Measurements from ENCODE around the gene SPATA17.
"Not testable (repeated sequence)": the region's sequence is repeated elsewhere in the genome, so short reads cannot be mapped to it uniquely, and the experiment has no call there.

The SPATA17 gene, protein sequence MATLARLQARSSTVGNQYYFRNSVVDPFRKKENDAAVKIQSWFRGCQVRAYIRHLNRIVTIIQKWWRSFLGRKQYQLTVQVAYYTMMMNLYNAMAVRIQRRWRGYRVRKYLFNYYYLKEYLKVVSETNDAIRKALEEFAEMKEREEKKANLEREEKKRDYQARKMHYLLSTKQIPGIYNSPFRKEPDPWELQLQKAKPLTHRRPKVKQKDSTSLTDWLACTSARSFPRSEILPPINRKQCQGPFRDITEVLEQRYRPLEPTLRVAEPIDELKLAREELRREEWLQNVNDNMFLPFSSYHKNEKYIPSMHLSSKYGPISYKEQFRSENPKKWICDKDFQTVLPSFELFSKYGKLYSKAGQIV

DNA sequence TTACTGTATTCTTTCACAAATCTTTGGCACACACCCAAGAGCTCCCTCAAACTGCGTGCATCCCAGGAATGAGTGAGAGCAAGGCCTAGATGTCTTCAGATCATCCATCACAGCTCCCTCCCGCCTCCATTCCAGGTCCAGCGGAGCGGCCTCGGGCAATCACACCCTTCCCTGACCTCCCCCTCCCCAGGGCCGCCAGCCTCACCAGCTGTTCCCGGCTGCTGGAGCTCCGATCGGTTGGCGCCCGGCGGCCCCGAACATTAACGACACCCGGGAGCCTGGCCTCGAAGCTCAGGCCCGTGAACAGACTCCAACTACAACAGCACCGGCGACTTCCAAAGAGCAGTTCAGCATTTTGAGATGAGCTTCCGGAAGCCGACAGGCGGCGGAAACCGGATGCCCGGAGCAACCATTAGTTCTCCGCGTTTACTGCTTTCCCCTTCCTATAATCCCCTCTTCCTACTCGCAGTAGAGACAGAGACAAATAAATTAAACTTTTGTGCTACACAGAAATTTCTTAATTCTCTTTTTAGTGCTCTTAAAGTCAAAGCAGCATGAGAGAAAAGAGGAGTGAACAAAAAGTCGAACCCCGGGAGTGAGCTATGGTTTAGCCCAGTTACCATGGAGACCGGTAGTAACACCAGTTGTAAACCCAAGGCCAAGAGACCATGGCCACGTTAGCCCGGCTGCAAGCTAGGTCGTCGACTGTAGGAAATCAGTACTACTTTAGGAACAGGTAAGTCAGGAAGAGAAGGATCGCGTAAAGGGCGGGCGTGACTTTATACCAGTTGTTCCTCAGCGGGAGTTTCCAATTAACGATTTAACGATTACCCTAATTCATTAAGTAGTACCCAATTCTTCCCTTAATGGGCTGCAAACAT lies at the start of gene SPATA17, which contains the start of gene GPATCH2:
Gene SPATA17, plus strand, starts transcription at position 634 of the 881 bp plus-strand sequence. Its CDS starts 35 bp downstream, at position 669.
Gene GPATCH2, minus strand, starts transcription at position 380 of the 881 bp plus-strand sequence. Its CDS starts 119 bp downstream, at position 261.
- peak within 1 kb of the TSS; percentile 95 for H3K4me3 Mint-ChIP-seq
- H3K27me3 Mint-ChIP-seq: no peaks in the 10 kb centered on the region
- H3K27ac Mint-ChIP-seq (ENCODE audit: low read depth): peak within 1 kb of the TSS; percentile 100
- DNase-seq (ENCODE audit: low spot score in 2 of 2) (peak; percentile 57 to 76), ATAC-seq (replicated peaks; ENCODE audit: extremely low read depth, poor library complexity, severe bottlenecking) (peak; percentile 89)
- peaks cover 23% of the 10 kb centered on the region for H3K4me1 Mint-ChIP-seq
- peaks cover 19% of the 10 kb centered on the region for H3K36me3 Mint-ChIP-seq (ENCODE audit: insufficient read depth)
- peaks cover 5% of the 10 kb centered on the region for H3K9me3 Mint-ChIP-seq

DNA sequence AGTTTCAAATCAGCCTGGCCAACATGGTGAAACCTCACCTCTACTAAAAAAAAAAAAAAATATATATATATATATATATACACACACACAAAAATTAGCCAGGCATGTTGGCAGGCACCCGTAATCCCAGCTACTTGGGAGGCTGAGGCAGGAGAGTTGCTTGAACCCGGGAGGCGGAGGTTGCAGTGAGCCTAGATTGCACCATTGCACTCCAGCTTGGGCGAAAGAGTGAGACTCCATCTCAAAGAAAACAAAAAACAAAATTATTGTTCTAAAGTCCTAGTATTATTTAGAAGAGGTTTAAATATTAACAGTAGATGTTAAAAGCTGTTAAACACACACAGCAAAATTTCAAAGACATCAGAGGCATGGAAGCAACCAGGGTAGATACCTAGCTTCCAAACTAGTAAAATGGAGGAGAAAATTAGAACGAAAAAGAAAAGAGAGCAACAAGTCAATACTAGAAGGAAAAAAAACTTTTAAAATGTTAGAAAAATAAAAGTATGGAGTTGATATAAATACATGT lies 46.8 kb upstream of the SPATA17 start:
- DNase-seq (ENCODE audit: low spot score in 2 of 2); ATAC-seq (replicated peaks; ENCODE audit: extremely low read depth, poor library complexity, severe bottlenecking); H3K4me1 Mint-ChIP-seq; H3K9me3 Mint-ChIP-seq; H3K36me3 Mint-ChIP-seq (ENCODE audit: insufficient read depth); H3K4me3 Mint-ChIP-seq; H3K27me3 Mint-ChIP-seq; H3K27ac Mint-ChIP-seq (ENCODE audit: low read depth): not testable (repeated sequence)

DNA sequence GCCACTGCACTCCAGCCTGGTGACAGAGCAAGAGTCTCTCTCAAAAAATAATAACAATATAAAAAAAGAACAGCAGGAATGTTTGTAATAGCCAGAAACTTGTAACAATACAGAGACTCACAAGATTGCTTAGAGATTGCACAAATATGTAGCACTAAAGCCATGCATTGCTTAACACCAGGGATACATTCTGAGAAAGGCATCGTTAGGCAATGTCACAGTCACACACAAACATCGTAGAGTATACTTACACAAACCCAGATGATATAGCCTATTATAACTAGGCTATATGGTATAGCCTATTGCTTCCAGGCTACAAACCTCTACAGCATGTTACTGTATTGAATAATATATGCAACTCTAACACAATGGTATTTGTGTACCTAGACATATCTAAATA lies 45.6 kb upstream of the SPATA17 start:
- no peak overlapping the region for H3K27ac Mint-ChIP-seq (ENCODE audit: low read depth)
- H3K4me1 Mint-ChIP-seq: peaks cover 5% of the 10 kb centered on the region

DNA sequence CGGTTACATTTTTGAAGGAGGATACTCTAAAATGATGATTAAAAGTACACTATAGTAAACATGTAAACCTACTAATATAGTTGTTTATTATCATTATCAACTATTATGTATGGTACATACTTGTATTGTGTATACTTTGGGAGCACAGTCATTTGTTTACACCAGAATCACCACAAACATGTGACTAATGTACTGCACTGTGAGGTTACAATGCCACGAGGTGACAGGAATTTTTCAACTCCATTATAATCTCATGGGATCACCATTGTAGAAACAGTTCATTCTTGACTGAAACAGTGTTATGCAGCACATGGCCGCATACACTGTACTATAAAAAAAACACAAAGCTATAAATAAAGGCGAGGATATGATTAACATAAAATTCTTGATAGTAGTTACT lies 44.6 kb upstream of the SPATA17 start:
- H3K36me3 Mint-ChIP-seq (ENCODE audit: insufficient read depth): peaks cover 5% of the 10 kb centered on the region
- peaks cover 5% of the 10 kb centered on the region for H3K4me1 Mint-ChIP-seq
- no peak for DNase-seq (ENCODE audit: low spot score in 2 of 2)
- no peaks in the 10 kb centered on the region for H3K27me3 Mint-ChIP-seq
- H3K4me3 Mint-ChIP-seq: no peak overlapping the region
- no peak overlapping the region for H3K27ac Mint-ChIP-seq (ENCODE audit: low read depth)
- no peak for ATAC-seq (replicated peaks; ENCODE audit: extremely low read depth, poor library complexity, severe bottlenecking)
- no peaks in the 10 kb centered on the region for H3K9me3 Mint-ChIP-seq

More for the DNA sequence above, 45.6 kb upstream of the SPATA17 start:
- no peak for ATAC-seq (replicated peaks; ENCODE audit: extremely low read depth, poor library complexity, severe bottlenecking)
- H3K4me3 Mint-ChIP-seq: no peak overlapping the region
- H3K36me3 Mint-ChIP-seq (ENCODE audit: insufficient read depth): peaks cover 5% of the 10 kb centered on the region
- DNase-seq (ENCODE audit: low spot score in 2 of 2): no peak
- no peaks in the 10 kb centered on the region for H3K9me3 Mint-ChIP-seq
- H3K27me3 Mint-ChIP-seq: no peaks in the 10 kb centered on the region

DNA sequence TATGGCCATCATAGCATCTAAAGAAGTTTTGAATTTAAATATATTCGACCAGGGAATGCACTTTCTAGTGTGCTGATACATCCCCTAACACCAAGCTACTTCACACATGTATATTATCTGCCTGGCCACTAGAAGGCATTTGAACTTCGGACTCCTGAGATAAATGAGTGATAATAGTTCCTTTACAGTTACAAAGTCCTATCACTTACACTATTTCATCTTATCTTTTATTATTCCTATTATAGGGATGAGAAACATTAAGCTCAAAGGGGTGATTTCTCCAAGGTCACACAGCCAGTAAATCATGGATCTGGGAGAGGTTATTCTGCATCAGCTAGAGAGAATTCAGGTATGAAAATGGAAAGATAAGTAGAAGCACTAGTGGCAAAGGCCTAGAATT lies 40.5 kb upstream of the SPATA17 start:
- H3K4me3 Mint-ChIP-seq: no peak overlapping the region
- no peak overlapping the region for H3K27ac Mint-ChIP-seq (ENCODE audit: low read depth)
- peaks cover 5% of the 10 kb centered on the region for H3K4me1 Mint-ChIP-seq
- no peaks in the 10 kb centered on the region for H3K27me3 Mint-ChIP-seq
- DNase-seq (ENCODE audit: low spot score in 2 of 2): no peak
- no peaks in the 10 kb centered on the region for H3K9me3 Mint-ChIP-seq
- no peak for ATAC-seq (replicated peaks; ENCODE audit: extremely low read depth, poor library complexity, severe bottlenecking)
- H3K36me3 Mint-ChIP-seq (ENCODE audit: insufficient read depth): peaks cover 5% of the 10 kb centered on the region

DNA sequence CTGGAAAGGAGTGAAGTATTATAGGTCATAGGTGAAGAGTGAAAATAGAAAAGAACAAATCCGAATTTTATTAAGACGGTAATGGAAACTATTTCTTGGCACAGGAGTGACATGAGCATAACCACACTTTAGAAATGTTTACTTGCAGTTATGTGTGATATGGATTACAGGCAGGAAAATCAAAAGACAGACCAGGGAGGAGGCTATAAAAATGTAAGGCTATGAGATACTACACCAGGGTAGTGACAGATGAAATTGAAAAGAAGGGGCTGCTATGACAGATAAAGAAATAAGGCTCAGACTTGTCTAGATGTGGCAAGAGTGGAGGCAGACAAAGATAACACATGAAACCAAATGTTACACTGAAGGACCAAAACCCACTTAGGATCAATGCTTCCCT lies 32.0 kb upstream of the SPATA17 start:
- no peak for ATAC-seq (replicated peaks; ENCODE audit: extremely low read depth, poor library complexity, severe bottlenecking)
- no peak overlapping the region for H3K27ac Mint-ChIP-seq (ENCODE audit: low read depth)
- no peaks in the 10 kb centered on the region for H3K27me3 Mint-ChIP-seq
- peaks cover 4% of the 10 kb centered on the region for H3K36me3 Mint-ChIP-seq (ENCODE audit: insufficient read depth)
- DNase-seq (ENCODE audit: low spot score in 2 of 2): no peak
- no peak overlapping the region for H3K4me3 Mint-ChIP-seq
- H3K9me3 Mint-ChIP-seq: no peaks in the 10 kb centered on the region
- H3K4me1 Mint-ChIP-seq: no peaks in the 10 kb centered on the region

DNA sequence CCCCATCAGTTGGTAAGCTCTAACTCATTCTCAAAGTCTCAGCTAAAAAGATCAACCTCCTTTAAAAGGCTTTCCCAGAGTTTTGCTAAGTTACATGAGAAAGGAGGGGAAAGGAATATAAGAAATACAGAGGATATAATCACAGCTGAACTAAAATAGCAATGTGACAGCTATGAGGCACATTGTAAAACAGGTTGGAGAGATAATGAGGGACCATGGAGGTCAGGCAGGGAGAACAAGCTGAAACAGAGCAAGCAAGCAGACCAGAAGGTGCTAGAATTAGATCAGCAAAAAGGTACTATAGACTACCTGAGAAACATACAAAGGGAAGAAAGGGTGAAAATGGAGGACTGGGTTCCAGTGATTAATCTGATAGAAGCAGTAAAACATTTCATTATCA lies 28.8 kb upstream of the SPATA17 start:
- Mint-ChIP-seq H3K4me1 (no peaks in the 10 kb centered on the region), H3K9me3 (no peaks in the 10 kb centered on the region), H3K4me3 (no peak overlapping the region), H3K27ac (ENCODE audit: low read depth) (no peak overlapping the region), H3K27me3 (no peaks in the 10 kb centered on the region), H3K36me3 (ENCODE audit: insufficient read depth) (peaks cover 5% of the 10 kb centered on the region)
- DNase-seq (ENCODE audit: low spot score in 2 of 2) (no peak), ATAC-seq (replicated peaks; ENCODE audit: extremely low read depth, poor library complexity, severe bottlenecking) (no peak)

DNA sequence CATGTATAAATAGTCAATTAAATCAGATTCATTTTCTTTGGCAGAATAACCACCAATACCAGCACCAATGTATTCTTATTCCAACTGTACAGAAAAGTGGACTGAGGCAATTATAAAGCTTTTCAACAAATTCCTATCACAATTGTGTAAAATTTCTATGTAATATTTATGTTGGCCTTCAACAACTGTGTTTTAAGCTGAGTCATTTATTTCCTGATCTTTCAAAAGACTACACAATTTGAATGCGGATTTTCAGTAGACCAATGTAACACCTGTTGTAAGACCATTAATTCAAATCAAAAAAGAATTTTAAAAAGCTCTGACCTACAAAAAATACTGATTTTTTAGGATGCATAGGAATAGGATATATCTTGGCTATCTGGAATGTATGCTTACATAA lies 25.8 kb upstream of the SPATA17 start:
- no peaks in the 10 kb centered on the region for H3K9me3 Mint-ChIP-seq
- no peaks in the 10 kb centered on the region for H3K4me1 Mint-ChIP-seq
- H3K27ac Mint-ChIP-seq (ENCODE audit: low read depth): no peak overlapping the region
- H3K27me3 Mint-ChIP-seq: no peaks in the 10 kb centered on the region
- peaks cover 5% of the 10 kb centered on the region for H3K36me3 Mint-ChIP-seq (ENCODE audit: insufficient read depth)
- H3K4me3 Mint-ChIP-seq: no peak overlapping the region
- no peak for DNase-seq (ENCODE audit: low spot score in 2 of 2)
- no peak for ATAC-seq (replicated peaks; ENCODE audit: extremely low read depth, poor library complexity, severe bottlenecking)

DNA sequence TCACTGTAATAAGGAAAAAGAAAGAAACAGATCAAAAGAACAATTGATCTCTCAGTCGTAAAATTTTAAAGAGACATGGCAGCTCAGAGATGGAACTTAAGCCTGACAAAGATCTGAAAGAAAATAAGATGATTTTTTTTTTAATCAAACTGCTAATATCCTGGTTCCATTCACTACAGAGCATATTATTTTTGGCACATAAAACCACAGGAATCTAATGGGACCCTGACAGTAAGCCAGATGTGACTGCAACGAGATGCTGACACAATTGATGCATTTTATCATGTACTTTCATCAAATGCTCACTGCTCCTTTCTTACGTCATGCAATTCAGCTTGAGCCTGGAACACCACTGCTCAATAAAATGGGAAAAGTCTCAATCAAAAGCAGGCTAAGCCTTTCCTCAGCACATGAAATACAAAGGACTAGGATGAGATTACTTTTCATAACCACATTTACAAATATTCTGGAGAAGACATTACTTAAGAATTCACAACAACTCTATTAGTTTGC lies 16.9 kb upstream of the SPATA17 start:
- no peaks in the 10 kb centered on the region for H3K27me3 Mint-ChIP-seq
- no peaks in the 10 kb centered on the region for H3K9me3 Mint-ChIP-seq
- peaks cover 20% of the 10 kb centered on the region for H3K36me3 Mint-ChIP-seq (ENCODE audit: insufficient read depth)
- DNase-seq (ENCODE audit: low spot score in 2 of 2): no peak
- no peak overlapping the region for H3K27ac Mint-ChIP-seq (ENCODE audit: low read depth)
- ATAC-seq (replicated peaks; ENCODE audit: extremely low read depth, poor library complexity, severe bottlenecking): no peak
- no peak overlapping the region for H3K4me3 Mint-ChIP-seq
- peaks cover 13% of the 10 kb centered on the region for H3K4me1 Mint-ChIP-seq

DNA sequence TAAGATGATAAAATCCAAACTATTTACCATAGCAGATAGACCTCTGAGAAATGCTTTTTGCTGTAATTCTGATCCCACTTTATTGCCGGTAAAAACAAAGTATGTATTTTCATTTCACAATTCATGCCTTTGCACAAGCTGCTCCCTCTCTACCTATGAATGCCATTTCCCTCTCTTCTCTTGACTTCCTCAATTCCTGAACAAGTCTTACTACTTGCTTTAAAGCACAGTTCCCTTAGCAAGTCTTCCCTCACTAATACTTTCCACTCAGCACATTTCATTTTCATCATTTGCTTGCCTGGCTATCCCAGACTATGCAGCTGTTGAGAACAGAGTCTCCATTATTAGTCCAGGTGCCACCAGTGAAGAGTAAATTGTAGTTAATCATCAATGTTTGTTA lies 14.0 kb upstream of the SPATA17 start:
- peaks cover 24% of the 10 kb centered on the region for H3K4me1 Mint-ChIP-seq
- DNase-seq (ENCODE audit: low spot score in 2 of 2) (no peak), ATAC-seq (replicated peaks; ENCODE audit: extremely low read depth, poor library complexity, severe bottlenecking) (no peak)
- H3K9me3 Mint-ChIP-seq: no peaks in the 10 kb centered on the region
- H3K4me3 Mint-ChIP-seq: no peak overlapping the region
- no peaks in the 10 kb centered on the region for H3K27me3 Mint-ChIP-seq
- no peak overlapping the region for H3K27ac Mint-ChIP-seq (ENCODE audit: low read depth)
- H3K36me3 Mint-ChIP-seq (ENCODE audit: insufficient read depth): peaks cover 19% of the 10 kb centered on the region

DNA sequence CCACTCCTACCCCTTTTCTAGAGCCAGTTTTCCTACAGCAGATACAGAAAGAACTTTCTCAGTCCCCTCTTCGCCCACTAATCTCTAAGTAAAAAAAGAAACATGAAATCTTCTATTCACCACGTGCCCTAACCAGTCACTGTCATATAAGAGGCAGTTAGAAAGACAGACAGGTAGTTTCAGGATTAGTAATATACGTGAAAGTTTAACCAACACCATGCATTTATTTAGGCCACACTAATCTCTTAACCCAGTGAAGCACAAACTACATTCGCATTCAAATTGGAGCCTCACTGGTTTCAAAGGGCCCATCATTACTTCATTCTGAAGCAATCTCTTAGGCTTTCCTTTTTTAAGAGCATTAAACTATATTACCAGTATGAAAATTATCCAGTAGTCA lies 10.3 kb upstream of the SPATA17 start:
- Mint-ChIP-seq H3K27ac (ENCODE audit: low read depth) (no peak overlapping the region), H3K4me1 (peaks cover 32% of the 10 kb centered on the region), H3K27me3 (no peaks in the 10 kb centered on the region), H3K4me3 (no peak overlapping the region), H3K36me3 (ENCODE audit: insufficient read depth) (peaks cover 19% of the 10 kb centered on the region), H3K9me3 (no peaks in the 10 kb centered on the region)
- DNase-seq (ENCODE audit: low spot score in 2 of 2) (no peak), ATAC-seq (replicated peaks; ENCODE audit: extremely low read depth, poor library complexity, severe bottlenecking) (no peak)

DNA sequence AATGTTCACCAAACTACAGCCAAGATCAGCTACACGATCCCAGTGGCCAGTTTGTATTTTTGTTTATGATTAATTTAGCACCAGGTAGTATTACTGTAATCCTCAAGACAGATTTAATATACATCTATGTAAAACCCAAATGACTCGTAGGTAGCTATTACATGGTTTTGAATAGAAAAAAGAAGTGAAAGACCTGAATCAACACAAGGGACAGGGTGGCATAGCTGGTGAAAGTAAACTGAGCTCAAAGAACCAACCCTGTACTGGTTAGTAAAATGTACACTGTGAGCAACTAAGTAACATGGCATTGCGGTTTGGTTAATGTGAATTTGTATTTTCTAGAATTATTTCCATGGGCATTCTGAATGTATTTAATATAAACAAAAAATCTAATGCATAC lies 9.1 kb upstream of the SPATA17 start:
- H3K27ac Mint-ChIP-seq (ENCODE audit: low read depth): no peak overlapping the region

More for the DNA sequence above, 9.1 kb upstream of the SPATA17 start:
- H3K4me3 Mint-ChIP-seq: no peak overlapping the region
- peaks cover 19% of the 10 kb centered on the region for H3K36me3 Mint-ChIP-seq (ENCODE audit: insufficient read depth)
- peaks cover 23% of the 10 kb centered on the region for H3K4me1 Mint-ChIP-seq
- H3K9me3 Mint-ChIP-seq: no peaks in the 10 kb centered on the region
- DNase-seq (ENCODE audit: low spot score in 2 of 2) (no peak), ATAC-seq (replicated peaks; ENCODE audit: extremely low read depth, poor library complexity, severe bottlenecking) (no peak)
- no peaks in the 10 kb centered on the region for H3K27me3 Mint-ChIP-seq

All from central memory CD8-positive, alpha-beta T cell (primary cell).